RPMI8226 (cell line): ENCODE data around the gene SLC38A1.
"Not testable (repeated sequence)": the region's sequence is repeated elsewhere in the genome, so short reads cannot be mapped to it uniquely, and the experiment has no call there.

Experiments
- DNase-seq: peaks from one replicate; pipeline ENCODE4 v3.0.0-alpha.2; 2015

SLC38A1 gene

DNA sequence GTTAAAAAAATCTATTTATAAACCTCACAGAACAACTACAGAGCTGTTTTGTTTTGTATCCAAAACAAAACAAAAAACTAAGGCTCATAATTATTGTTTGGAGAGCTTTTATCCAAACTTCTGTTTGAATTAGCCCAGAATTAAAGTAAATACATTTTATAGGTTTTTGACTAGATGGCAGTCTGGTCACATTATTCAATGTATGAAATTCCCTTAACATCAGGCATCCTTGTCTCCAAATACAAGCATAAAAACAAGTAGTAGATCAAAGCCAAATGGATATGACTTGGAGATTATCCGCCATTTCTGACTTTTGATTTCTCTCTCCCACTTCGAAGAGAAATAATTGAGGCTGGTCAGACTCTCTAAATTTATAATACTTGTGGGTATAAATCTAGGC lies 63.5 kb downstream of the SLC38A1 start:
- no peak for DNase-seq

DNA sequence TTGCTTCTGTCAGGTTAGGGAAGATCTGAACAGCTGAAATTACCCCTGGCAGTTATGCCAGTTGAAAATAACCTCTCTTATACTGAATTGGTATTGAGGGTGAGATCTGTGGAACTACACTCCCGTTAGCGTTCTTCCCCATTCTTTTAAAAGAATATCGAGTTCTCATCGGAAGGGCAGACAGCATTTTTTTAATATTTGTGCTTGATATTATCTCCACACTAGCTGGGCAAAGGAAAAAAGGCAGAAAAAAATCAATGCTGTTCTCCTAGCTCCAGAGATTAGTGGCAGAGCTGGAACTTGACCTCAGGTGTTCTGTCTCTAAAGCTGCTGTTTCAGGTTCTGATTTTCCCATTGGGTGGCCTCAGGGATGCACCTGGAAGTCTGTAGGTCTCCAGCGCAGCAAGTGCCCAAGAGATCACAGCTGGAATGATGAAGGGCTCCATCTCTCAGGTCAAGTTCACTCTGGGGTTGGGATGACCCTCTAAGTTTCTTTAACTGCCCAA lies 67.5 kb downstream of the SLC38A1 start:
- no peak for DNase-seq

DNA sequence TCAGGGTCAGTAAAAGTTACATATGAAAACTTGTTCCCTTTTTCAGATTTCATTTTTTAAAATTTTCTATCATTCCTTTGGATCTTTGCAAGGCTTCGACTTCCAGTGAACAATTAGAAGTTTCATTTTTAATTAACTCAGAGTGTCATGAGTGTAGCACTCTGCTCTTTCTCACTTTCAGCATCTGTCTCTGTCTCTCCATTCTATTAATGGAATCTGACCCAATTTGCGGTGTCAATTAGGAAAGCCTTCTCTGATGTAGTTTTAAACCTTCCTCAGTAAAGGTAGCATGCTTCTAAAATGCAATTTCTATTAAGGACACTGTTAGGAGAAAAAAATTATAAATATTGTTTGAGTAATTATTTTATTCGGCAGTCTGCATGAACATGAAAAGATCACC lies 68.3 kb downstream of the SLC38A1 start:
- DNase-seq, result no peak

DNA sequence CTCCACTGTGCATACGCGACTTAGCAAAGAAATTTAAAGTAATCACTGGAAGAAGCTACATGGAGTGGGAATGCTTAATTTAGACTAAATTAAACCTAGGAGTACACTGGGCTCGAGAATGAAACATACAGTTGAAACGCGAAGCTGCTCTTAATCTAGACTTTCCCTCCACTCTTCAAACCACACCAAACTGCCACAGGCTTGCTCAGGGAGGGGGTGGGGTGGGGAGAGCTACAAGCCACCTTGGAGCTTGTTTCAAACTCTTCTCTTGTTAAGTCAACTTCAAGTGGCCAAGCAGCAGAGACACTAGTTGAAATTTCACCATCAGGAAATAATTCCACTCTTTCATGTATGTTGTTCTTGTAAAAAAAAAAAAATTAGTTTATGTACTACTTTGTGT lies 69.9 kb downstream of the SLC38A1 start:
- no peak for DNase-seq

DNA sequence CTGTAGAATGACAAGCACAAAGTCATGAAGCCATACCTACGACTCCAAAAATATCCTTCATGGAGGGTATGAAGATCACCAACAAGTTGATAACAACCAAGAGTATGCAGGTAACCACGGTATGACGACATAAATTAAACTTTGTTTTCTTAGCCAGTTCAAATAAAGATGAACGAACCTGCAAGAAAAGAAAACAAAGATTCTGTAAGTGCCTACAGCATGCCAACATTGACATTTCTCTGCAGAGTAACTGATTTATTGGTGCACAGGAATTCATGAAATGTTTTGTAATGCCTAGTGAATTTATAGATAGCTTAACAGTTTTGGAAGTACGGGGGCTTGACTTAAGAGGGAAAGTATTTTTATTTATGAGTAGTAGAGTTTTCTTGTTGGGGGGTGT lies 71.0 kb downstream of the SLC38A1 start:
- DNase-seq, result no peak

DNA sequence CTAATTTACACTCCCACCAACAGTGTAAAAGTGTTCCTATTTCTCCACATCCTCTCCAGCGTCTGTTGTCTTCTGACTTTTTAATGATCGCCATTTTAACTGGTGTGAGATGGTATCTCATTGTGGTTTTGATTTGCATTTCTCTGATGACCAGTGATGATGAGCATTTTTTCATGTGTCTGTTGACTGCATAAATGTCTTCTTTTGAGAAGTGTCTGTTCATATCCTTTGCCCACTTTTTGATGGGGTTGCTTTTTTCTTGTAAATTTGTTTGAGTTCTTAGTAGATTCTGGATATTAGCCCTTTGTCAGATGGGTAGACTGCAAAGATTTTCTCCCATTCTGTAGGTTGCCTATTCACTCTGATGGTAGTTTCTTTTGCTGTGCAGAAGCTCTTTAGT lies 78.3 kb downstream of the SLC38A1 start:
- DNase-seq, result not testable (repeated sequence)

DNA sequence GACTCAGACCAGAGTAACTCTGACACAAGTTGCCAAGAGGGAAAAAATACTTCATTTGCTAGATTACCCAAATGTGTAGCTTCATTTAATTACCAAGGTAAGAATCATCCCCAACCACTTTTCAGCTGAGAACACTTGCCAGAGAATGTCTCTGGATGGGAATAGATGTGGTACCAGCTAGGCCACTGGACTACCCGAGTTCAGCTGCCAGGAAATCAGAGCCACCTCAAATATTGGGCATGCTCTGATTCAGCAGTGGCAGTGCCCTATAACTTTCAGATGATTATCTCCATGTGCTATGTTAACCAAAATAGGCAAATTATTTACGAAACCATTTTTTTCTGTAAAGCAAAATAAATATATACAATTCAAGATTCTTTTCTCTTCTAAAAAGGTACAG lies 80.7 kb downstream of the SLC38A1 start:
- DNase-seq, result no peak

DNA sequence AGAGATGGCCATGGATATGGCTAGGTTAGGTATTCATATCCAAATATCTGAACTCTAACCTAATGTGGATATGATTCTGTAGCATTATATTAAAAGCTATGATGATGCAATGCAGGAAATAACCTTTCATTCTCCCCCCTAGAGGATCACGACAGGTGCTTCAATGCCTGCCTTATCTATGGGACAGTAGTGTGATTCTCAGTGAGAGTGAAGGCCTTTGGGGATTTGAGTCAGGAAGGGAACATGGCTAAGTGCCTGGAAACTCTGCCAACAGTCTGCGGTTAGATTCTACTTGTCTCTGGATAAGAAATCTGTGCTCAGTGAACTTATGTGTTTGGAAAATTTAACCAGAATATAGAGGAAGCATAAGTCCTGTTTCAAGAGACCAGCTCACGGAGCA lies 81.8 kb downstream of the SLC38A1 start:
- no peak for DNase-seq

DNA sequence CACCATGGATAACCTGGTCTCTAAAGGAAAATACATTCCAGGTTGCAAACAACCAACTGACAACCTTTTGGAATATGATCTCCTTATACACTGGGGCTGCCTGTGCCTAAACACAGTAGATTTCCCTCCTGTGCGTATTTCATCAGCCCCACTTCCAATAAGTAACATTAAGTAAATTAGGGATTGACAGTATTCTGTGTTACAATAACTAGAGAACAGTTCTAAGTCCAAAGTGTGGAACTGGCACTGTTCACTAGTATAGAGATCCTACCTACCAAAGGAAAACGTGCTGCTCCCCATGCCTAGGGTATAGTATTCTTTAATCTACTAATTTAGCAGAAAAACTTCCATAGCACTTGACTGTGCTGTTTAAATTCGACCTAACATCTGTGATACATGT lies 82.8 kb downstream of the SLC38A1 start:
- no peak for DNase-seq

DNA sequence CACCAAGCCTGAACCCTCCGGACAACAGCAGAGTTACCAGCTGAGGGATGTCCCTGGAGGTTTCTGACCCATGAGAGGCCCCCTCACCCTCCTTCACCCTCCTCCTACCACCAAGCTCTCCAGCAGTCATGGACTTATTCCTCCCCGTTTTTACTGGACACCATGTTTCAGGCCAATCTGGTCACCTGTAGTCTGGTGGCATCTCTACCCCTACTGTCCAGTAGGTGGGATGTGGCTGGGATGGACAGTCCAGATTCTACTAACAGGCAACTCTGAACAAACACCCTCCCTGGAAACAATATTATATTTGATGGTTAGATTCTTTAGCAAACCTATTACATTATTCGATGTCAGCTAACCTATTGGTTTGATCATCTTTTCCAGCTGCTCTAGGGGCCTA lies 83.2 kb downstream of the SLC38A1 start:
- DNase-seq, result no peak

DNA sequence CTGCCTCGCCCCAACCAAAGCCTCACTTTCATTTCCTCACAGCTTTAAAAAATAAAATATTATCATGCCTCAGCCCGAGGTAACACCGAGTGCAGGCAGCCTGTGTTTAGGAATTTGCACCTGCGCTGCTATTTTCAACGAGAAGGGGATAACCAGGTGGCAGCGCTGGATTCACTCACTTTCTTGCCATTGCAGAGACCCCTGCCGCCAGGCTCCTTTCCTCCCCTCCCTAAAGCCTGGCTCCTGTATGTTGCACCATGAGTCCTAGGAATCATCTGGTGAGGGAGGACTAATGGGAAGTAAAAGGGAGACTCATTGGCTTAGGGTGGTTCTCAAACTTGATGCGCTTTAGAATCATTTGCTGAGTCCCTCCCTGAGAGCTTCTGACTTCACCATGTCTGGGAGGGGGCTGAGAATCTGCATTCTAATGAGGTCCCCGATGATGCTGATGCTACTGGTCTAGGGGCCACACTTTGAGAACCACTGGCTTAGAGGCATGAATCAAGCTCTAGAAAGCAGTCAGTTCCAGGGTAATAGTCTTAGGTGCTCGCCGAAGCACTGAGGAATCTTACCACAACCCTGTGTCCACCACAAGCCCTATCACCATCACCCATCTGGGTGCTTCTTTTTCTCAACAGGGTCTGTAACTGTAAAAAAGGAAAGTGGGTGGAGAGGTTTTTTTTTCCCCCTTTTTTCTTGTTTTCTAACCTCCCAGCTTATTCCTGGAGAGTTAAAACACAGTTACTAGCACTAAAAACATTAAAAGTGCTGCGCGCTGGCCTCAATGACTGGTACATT lies 83.8 kb downstream of the SLC38A1 start:
- DNase-seq, result no peak

DNA sequence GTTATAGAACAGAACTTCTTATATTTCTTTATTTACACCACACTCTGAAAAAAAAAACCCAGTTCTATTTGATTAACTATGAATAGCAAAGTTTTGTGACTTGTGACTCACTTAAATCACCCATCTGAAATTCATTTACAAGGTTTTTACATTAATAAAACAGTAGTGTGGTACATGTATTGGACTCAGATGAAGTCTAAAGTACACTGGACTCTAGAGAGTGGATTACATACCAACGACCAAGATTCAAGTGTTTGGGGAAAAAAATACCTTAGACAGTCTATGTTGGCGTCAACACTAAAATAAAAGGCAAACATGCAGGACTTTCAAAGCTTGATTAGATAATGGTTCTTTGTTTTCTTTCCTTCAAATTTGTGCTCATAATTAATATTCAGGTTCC lies 85.7 kb downstream of the SLC38A1 start:
- DNase-seq, result no peak

DNA sequence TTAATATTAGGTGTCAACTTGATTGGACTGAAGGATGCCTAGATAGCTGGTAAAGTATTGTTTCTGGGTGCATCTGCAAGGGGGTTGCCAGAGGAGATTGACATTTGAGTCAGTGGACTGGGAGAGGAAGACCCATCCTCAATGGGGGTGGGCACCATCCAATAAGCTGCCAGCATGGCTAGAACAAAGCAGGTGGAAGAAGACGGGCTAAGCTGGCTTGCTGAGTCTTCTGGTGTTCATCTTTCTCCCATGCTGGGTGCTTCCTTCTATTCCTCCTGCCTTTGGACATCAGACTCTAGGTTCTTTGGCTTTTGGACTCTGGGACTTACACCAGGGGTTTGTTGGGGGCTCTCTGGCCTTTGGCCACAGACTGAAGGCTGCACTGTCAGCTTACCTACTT lies 87.4 kb downstream of the SLC38A1 start:
- no peak for DNase-seq

DNA sequence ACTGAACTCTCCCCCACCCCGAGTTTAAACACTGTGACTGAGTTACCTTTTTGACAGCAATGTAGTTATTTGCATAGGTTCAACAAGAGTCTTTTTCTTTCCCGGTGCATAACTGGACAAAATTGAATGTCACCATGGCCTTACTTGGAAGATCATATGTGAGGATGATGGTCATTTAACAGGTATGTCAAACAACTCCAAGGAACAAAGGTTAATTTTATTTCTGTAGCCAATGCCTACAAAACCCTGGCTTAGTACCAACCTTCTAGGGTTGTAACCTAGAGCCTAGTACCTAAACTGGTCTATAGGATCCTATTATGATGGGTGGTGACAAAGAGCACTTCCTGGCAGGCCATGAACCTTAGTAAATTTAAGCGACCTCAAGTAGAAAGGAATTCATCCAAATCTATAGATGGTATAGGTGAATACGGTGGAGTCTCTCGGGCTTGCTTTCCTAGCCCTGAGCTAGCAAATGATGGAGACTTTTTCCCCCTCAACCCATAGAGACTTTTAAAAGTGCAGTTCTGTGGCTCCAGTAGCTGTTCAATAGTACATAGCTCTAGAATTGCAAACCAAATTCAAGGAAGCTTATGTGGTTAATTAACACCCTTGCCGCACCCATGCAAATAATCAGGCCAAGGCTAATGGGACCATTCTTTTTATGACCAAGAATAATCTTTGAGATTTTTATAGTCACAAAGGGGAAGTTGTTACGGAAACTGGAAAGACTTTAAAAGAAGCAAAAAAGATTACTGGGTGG lies 89.0 kb downstream of the SLC38A1 start:
- no peak for DNase-seq

DNA sequence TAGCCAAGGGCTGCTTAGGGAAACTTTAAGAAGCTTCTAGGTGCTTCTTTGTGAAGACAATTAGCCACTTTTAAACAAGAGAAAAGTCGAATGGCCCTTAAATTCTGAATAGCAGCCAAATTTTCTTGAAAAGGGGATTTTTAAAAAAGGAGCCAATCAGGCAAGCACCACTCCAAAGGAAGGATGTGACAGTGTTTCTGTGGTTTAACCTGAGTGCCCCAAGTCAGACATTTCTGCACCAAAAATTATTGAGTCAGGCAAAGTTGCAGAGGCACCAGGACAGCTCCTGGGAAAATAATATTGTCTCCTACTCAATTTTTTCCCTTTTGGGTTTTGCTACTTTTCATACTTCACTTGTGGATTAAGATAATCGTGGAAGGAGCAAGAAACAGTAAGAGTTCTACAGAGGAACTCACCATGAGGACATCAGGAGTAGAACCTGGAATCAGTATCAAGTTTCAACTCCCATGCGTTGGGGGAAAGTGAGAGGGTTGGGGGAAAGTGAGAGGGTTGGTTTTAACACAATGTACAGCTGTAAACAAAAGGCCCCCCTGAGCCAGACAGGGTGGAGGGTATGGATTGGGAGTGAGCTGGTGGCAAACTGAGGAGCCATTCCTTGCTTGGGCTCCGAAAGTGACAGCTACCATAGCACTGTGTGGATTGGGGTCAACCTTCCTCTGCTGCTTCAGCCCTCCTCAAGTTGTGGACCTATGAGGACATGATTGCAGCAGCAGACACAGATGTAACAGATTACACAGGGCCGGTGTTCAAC lies 90.8 kb downstream of the SLC38A1 start:
- peak; percentile 17 for DNase-seq

DNA sequence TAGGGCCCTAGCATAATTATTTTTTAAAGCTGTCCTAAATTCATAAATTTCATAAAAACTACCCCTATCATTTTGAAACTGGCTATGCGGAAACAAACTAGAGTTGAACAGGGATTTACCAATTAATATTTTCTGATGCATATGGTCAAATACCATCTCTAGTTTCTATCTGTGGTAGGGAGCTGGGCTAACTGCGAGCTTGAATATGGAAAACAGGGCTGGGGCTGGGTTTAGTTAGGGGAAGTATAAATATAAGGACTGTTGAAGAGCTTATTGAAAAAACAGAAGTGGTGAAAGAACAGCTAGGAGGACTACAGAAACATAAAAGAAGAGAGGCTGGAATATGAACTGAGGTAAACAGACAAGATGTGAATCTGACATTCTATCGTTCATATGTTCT lies 91.8 kb downstream of the SLC38A1 start:
- DNase-seq, result no peak

DNA sequence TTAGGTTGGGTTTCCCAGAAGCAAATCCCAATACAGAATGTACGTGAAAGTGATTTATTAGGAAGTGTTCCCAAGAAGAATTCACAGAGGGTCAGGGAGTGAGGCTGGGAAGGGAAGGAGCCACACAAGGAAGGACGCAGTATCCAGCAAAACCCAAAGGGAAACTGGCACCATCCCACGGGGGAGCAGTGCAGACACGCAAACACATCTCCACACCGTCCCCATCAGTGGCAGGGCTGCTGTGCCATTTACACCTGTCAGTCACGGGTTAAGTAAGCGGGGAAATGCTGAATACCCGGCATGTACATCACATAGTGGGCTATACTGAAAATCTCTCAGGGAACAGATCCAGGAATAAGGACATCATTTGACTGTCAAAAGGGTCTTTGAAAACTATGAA lies 93.9 kb downstream of the SLC38A1 start:
- DNase-seq, result no peak

DNA sequence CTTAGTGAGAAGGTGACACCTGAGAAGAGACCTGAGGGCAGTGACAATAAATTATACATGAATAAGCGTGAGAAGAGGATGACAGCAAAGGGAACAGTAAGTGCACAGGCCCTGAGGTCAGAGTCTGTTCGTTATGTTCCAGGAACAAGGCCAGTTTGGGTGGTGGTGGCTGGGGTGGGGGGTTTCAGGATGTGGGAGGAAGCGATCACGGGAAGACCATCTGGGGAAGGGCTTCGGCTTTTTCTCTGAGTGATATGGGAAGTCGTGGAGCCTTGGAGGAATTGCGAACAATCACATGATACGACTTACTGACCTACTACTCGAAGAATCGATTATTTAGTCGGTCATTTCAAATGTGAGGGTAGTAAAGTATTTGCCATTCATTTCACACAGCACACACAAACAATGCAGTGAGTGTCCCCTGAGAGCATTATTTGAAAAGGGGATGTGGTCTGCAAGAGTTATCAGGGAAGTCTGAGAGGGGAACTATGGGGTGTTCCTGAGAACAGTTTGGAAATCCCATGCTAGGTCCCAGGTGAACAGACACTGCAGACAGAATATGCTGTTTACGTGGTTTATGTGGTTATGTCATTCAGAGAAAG lies 94.7 kb downstream of the SLC38A1 start:
- DNase-seq, result no peak

DNA sequence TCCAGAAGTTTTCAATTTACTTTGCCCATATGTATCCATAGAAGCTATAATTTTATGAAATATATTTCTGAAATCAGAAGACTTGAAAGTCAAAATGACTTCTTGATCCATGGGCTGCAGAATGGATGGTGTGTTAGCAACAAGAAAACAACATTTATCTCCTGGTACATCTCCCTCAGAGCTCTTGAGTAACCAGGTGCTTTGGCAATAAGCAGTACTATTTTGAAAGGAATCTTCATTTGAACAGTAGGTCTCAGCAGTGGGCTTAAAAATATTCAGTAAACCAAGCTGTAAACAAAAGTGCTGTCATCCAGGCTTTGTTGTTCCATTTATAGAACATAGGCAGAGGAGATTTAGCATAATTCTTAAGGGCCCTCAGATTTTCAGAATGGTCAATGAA lies 100.4 kb downstream of the SLC38A1 start:
- DNase-seq, result no peak

DNA sequence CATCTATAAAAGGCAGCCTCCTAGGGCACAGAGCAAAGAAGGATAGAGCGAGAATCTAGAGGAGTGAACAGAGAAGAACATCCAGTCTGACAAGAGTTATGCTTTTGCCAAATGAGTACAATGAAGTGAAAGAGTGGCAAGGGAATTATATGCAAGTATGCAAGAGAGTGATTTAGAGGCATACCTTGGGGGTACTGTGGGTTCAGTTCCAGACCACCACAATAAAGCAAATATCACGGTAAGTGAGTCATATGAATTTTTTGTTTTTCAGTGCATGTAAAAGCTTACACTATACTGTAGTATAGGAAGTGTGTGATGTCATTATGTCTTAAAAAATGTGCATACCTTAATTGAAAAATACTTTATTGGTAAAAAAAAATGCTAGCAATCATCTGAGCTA lies 101.4 kb downstream of the SLC38A1 start:
- no peak for DNase-seq

DNA sequence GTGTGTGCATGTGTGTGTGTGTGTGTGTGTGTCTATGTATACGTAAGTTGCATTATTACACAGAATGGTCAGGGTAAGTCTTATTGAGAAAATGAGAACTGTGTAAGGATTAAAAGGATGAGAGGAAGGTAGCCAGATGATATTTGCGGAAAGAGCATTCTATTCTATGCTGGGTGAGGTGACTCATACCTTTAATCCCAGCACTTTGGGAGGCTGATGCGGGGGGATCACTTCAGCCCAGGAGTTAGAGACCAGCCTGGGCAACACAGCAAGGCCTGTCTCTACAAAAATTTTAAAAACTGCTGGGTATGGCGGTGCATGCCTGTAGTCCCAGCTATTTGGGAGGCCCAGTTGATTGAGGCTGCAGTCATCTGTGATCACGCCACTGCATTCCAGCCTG lies 103.7 kb downstream of the SLC38A1 start:
- no peak for DNase-seq

DNA sequence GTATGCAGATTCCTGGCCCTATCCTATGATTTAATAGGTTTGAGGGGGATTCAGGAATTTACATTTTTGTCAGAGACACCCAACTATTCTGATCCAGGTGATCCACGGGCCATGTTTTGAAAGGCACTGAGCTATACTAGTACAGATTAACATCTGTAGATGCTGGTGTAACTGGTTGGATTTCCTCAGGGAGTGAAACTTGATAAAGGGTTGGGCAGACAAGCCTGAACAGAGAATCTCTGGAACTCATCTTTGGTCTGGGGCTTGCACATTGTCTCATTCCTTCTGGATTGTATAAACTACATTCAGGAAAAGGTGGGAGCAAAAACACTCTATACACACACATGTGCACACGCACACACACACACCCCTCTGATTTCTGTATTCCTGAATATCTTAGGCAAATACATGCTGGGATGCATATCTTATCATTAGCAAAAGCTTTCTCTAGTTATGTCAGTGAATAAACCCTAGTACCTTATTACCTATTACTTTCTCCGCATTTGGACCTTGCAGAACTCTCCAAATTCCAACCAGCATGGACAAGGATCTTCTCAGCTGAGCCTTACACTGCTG lies 104.6 kb downstream of the SLC38A1 start:
- no peak for DNase-seq

DNA sequence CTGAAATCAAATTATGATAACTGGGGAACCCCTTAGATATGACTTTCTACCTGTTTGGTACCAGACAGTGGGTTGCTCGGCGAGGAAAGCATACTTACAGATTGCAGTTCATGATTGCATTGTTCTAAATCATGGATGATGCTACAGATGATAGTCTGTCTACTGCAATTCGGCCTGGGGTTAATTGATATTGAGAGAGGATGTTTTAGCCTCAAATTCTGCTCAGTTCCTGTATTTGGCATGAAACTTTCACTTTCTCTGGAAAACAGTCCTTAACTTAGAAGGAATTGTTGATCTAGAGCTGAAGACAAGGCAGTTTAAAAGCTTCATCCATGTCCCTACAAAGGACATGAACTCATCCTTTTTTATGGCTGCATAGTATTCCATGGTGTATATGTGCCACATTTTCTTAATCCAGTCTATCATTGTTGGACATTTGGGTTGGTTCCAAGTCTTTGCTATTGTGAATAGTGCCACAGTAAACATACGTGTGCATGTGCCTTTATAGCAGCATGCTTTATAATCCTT lies 106.2 kb downstream of the SLC38A1 start:
- not testable (repeated sequence) for DNase-seq
